Measurements from ENCODE around the gene SVEP1. TPM values are rescaled to one million over a fixed set of nuclear protein-coding genes. Genes with fewer than 3 reads are reported as not detected.

SVEP1 gene
- total and polyA plus RNA-seq, 2 donors (not counting 1 experiment from before 2014, with no cell fraction given) = not detected

DNA sequence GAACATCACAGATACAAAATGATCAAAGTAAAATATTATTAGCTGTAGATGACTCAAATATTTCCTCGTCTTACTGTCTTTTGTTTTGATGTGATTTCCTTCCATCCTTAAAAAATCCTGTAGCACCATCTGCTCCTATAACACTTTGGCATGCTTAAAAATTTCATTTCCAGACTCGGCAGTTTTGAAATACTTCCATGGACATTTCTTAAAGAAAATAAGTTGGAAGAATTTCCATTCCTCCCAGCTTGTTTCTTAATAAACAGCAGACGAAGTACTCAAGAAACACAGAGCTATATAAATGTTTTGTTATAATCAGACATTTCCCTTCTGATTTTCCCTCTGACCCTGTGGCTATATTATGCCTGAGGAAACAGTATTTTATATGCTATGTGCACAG lies 41.2 kb upstream of the SVEP1 start:
- no peak for ATAC-seq (ENCODE audit: low read depth)
- TF ChIP-seq EZH2 (IDR thresholded peaks at IDR 0.05; ENCODE audit: borderline replicate concordance, insufficient read depth, low read depth, low read length, poor library complexity, severe bottlenecking) = no peak
- TF ChIP-seq, protein P1, sequence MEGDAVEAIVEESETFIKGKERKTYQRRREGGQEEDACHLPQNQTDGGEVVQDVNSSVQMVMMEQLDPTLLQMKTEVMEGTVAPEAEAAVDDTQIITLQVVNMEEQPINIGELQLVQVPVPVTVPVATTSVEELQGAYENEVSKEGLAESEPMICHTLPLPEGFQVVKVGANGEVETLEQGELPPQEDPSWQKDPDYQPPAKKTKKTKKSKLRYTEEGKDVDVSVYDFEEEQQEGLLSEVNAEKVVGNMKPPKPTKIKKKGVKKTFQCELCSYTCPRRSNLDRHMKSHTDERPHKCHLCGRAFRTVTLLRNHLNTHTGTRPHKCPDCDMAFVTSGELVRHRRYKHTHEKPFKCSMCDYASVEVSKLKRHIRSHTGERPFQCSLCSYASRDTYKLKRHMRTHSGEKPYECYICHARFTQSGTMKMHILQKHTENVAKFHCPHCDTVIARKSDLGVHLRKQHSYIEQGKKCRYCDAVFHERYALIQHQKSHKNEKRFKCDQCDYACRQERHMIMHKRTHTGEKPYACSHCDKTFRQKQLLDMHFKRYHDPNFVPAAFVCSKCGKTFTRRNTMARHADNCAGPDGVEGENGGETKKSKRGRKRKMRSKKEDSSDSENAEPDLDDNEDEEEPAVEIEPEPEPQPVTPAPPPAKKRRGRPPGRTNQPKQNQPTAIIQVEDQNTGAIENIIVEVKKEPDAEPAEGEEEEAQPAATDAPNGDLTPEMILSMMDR (IDR thresholded peaks at IDR 0.05) = no peak

DNA sequence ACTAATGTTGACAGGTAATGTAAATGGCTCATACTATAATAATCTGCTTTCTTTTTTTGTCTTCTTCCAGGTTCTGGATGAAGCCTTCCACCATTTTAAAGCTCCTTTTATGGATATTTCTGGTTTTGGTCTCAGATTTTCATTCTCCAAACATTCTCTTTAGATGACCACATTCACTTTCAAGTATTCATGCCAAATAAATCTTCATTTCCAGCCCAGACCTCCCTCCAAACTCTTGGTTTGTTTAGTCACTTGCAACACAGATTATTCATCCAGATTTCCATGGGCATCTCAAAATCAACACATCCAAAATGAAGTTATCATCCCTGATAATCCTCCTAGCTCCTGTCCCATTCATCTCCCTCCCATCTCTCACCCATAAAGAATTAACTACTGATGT lies 40.3 kb upstream of the SVEP1 start:
- intact Hi-C loops (cut with micrococcal nuclease) = no loop called here
- Histone ChIP-seq H3K27me3 (replicated peaks in 1 of 4; ENCODE audit: control extremely low read depth in 1 of 4, control insufficient read depth in 3 of 4, insufficient read depth in 4 of 4, low read length in 3 of 4) (no peaks in the 10 kb centered on the region), H3K9me3 (ENCODE audit: control extremely low read depth in 1 of 3, control insufficient read depth in 2 of 3, insufficient read depth in 1 of 3, low read length in 2 of 3) (no peaks in the 10 kb centered on the region), H4K20me1 (ENCODE audit: control insufficient read depth, insufficient read depth, low read length, poor library complexity, severe bottlenecking) (no peaks in the 10 kb centered on the region), H3K4me3 (ENCODE audit: control extremely low read depth in 1 of 5, extremely low read depth in 1 of 5, insufficient read depth in 1 of 5, low read depth in 2 of 5, low read length in 4 of 5) (no peak overlapping the region), H3K36me3 (replicated peaks in 1 of 2; ENCODE audit: control extremely low read depth in 1 of 2, control insufficient read depth in 1 of 2, extremely low read depth in 1 of 2, insufficient read depth in 2 of 2, low read length in 1 of 2) (no peaks in the 10 kb centered on the region), H3K9ac (ENCODE audit: low read length) (no peak overlapping the region), H3K79me2 (ENCODE audit: control insufficient read depth, insufficient read depth, low read length) (no peaks in the 10 kb centered on the region), H2AFZ (ENCODE audit: insufficient read depth, low read depth, low read length, poor library complexity, severe bottlenecking) (no peak overlapping the region), H3K4me2 (replicated peaks; ENCODE audit: low read depth, low read length, poor library complexity, severe bottlenecking) (no peak overlapping the region), H3K27ac (ENCODE audit: low read length in 2 of 2) (no peak overlapping the region), H3K4me1 (ENCODE audit: control insufficient read depth in 2 of 2, insufficient read depth in 2 of 2, low read length in 2 of 2) (no peaks in the 10 kb centered on the region)
- Mint-ChIP-seq H3K27ac (no peak overlapping the region), H3K4me3 (no peak overlapping the region), H3K9me3 (ENCODE audit: insufficient read depth) (no peaks in the 10 kb centered on the region), H3K4me1 (no peaks in the 10 kb centered on the region), H3K27me3 (no peaks in the 10 kb centered on the region)
- CTCF ChIA-PET = interaction anchor here (1.3 kb wide), 1 partner anchor 9 kb away, joined by 3 read pairs; no protein-coding TSS in a partner anchor
- DNase-seq (no peak), ATAC-seq (ENCODE audit: low read depth) (no peak)
- POLR2A ChIA-PET = no interaction called here
- no peak for TF ChIP-seq EZH2 (IDR thresholded peaks at IDR 0.05; ENCODE audit: borderline replicate concordance, insufficient read depth, low read depth, low read length, poor library complexity, severe bottlenecking)
- TF ChIP-seq, protein P1 (IDR thresholded peaks at IDR 0.05) = no peak

More for the DNA sequence above, 41.2 kb upstream of the SVEP1 start:
- H3K27ac ChIP-seq (ENCODE audit: low read length in 2 of 2) = no peak overlapping the region
- no peaks in the 10 kb centered on the region for H3K27me3 ChIP-seq (replicated peaks in 1 of 4; ENCODE audit: control extremely low read depth in 1 of 4, control insufficient read depth in 3 of 4, insufficient read depth in 4 of 4, low read length in 3 of 4)
- H3K4me2 ChIP-seq (replicated peaks; ENCODE audit: low read depth, low read length, poor library complexity, severe bottlenecking) = no peak overlapping the region
- Mint-ChIP-seq H3K27me3 (no peaks in the 10 kb centered on the region), H3K4me1 (no peaks in the 10 kb centered on the region), H3K27ac (no peak overlapping the region), H3K4me3 (no peak overlapping the region), H3K9me3 (ENCODE audit: insufficient read depth) (no peaks in the 10 kb centered on the region)
- no peaks in the 10 kb centered on the region for H3K9me3 ChIP-seq (ENCODE audit: control extremely low read depth in 1 of 3, control insufficient read depth in 2 of 3, insufficient read depth in 1 of 3, low read length in 2 of 3)
- ChIA-PET CTCF (no interaction called here), POLR2A (no interaction called here)
- H2AFZ ChIP-seq (ENCODE audit: insufficient read depth, low read depth, low read length, poor library complexity, severe bottlenecking) = no peak overlapping the region
- H4K20me1 ChIP-seq (ENCODE audit: control insufficient read depth, insufficient read depth, low read length, poor library complexity, severe bottlenecking) = no peaks in the 10 kb centered on the region
- intact Hi-C loops (cut with micrococcal nuclease) = no loop called here
- no peaks in the 10 kb centered on the region for H3K36me3 ChIP-seq (replicated peaks in 1 of 2; ENCODE audit: control extremely low read depth in 1 of 2, control insufficient read depth in 1 of 2, extremely low read depth in 1 of 2, insufficient read depth in 2 of 2, low read length in 1 of 2)
- no peak overlapping the region for H3K4me3 ChIP-seq (ENCODE audit: control extremely low read depth in 1 of 5, extremely low read depth in 1 of 5, insufficient read depth in 1 of 5, low read depth in 2 of 5, low read length in 4 of 5)
- no peaks in the 10 kb centered on the region for H3K4me1 ChIP-seq (ENCODE audit: control insufficient read depth in 2 of 2, insufficient read depth in 2 of 2, low read length in 2 of 2)
- H3K79me2 ChIP-seq (ENCODE audit: control insufficient read depth, insufficient read depth, low read length) = no peaks in the 10 kb centered on the region
- H3K9ac ChIP-seq (ENCODE audit: low read length) = no peak overlapping the region
- DNase-seq = no peak
- WGBS (ENCODE audit: insufficient coverage) = no CpG with 5 or more reads among the region's 3 CpGs

Data from B cell (primary cell).